Measurements from ENCODE around the gene GNG12.

The GNG12 gene

GRCh38 chr1:67825591-67825990 is 7.7 kb downstream of the GNG12 start:
- Histone ChIP-seq H3F3A (ENCODE audit: insufficient read depth) (no peaks in the 10 kb centered on the region), H3K4me3 (ENCODE audit: insufficient read depth, low read length, poor library complexity, severe bottlenecking) (no peak overlapping the region), H3K4me2 (ENCODE audit: low read depth, low read length, poor library complexity, severe bottlenecking) (no peak overlapping the region), H3K9ac (ENCODE audit: low read length) (no peak overlapping the region), H3K9me2 (replicated peaks; ENCODE audit: insufficient read depth, low read length) (no peaks in the 10 kb centered on the region), H4K20me1 (ENCODE audit: low read depth, low read length) (no peaks in the 10 kb centered on the region), H3K27ac (ENCODE audit: low read depth, low read length) (no peak overlapping the region), H3K79me2 (ENCODE audit: insufficient read depth, low read length) (no peaks in the 10 kb centered on the region), H3K27me3 (ENCODE audit: low read length) (no peaks in the 10 kb centered on the region), H3K9me3 (ENCODE audit: insufficient read depth, low read length) (no peaks in the 10 kb centered on the region), H2AFZ (ENCODE audit: low read depth, low read length, severe bottlenecking) (no peak overlapping the region), H3K36me3 (ENCODE audit: low read length) (no peaks in the 10 kb centered on the region)
- TF ChIP-seq EZH2phosphoT487 (conservative IDR thresholded peaks at IDR 0.05; ENCODE audit: low read length) (no peak), CTCF (IDR thresholded peaks at IDR 0.05; ENCODE audit: insufficient read depth, low read length, poor library complexity, severe bottlenecking) (no peak)

DNA sequence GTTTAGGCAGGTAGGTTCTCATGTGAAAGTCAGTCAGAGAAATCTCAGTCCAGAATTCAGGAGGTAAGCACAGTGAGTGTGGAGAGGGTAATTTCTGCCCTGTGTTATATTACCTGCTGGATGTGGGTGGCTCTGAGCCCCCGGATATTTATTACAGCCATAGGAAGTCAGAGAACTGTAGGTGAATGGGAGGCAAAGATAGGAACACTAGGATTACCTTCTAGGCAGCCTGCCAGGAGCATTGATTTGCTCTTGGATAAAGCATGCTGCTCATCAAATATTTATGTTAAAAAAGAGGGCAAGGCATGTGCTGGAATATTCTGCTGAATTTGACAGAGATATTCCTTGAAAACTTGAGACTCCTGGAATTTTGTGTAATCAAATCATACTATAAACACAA is 8.5 kb downstream of the GNG12 start:
- no peak for TF ChIP-seq CTCF (IDR thresholded peaks at IDR 0.05; ENCODE audit: insufficient read depth, low read length, poor library complexity, severe bottlenecking)
- TF ChIP-seq EZH2phosphoT487 (conservative IDR thresholded peaks at IDR 0.05; ENCODE audit: low read length): no peak
- H3K9ac ChIP-seq (ENCODE audit: low read length): no peak overlapping the region
- H3K79me2 ChIP-seq (ENCODE audit: insufficient read depth, low read length): no peaks in the 10 kb centered on the region
- no peak overlapping the region for H3K4me2 ChIP-seq (ENCODE audit: low read depth, low read length, poor library complexity, severe bottlenecking)
- H3K27me3 ChIP-seq (ENCODE audit: low read length): no peaks in the 10 kb centered on the region
- H3K9me2 ChIP-seq (replicated peaks; ENCODE audit: insufficient read depth, low read length): no peaks in the 10 kb centered on the region
- no peak overlapping the region for H3K27ac ChIP-seq (ENCODE audit: low read depth, low read length)
- no peak overlapping the region for H3K4me3 ChIP-seq (ENCODE audit: insufficient read depth, low read length, poor library complexity, severe bottlenecking)
- no peaks in the 10 kb centered on the region for H4K20me1 ChIP-seq (ENCODE audit: low read depth, low read length)
- no peaks in the 10 kb centered on the region for H3F3A ChIP-seq (ENCODE audit: insufficient read depth)
- no peaks in the 10 kb centered on the region for H3K9me3 ChIP-seq (ENCODE audit: insufficient read depth, low read length)
- no peaks in the 10 kb centered on the region for H3K36me3 ChIP-seq (ENCODE audit: low read length)
- H2AFZ ChIP-seq (ENCODE audit: low read depth, low read length, severe bottlenecking): no peak overlapping the region

- Histone ChIP-seq H3K36me3 (ENCODE audit: low read length) (no peaks in the 10 kb centered on the region), H3K79me2 (ENCODE audit: insufficient read depth, low read length) (no peaks in the 10 kb centered on the region)
Measured at GRCh38 chr1:67823615-67824014, 9.7 kb downstream of the GNG12 start.

More at GRCh38 chr1:67823615-67824014, 9.7 kb downstream of the GNG12 start:
- Histone ChIP-seq H3K9ac (ENCODE audit: low read length) (no peak overlapping the region), H2AFZ (ENCODE audit: low read depth, low read length, severe bottlenecking) (no peak overlapping the region), H3K27ac (ENCODE audit: low read depth, low read length) (no peak overlapping the region), H3K4me3 (ENCODE audit: insufficient read depth, low read length, poor library complexity, severe bottlenecking) (no peak overlapping the region), H3K4me2 (ENCODE audit: low read depth, low read length, poor library complexity, severe bottlenecking) (no peak overlapping the region), H3K9me3 (ENCODE audit: insufficient read depth, low read length) (no peaks in the 10 kb centered on the region), H3F3A (ENCODE audit: insufficient read depth) (no peaks in the 10 kb centered on the region), H4K20me1 (ENCODE audit: low read depth, low read length) (no peaks in the 10 kb centered on the region), H3K9me2 (replicated peaks; ENCODE audit: insufficient read depth, low read length) (no peaks in the 10 kb centered on the region), H3K27me3 (ENCODE audit: low read length) (no peaks in the 10 kb centered on the region)
- TF ChIP-seq EZH2phosphoT487 (conservative IDR thresholded peaks at IDR 0.05; ENCODE audit: low read length): no peak
- no peak for TF ChIP-seq CTCF (IDR thresholded peaks at IDR 0.05; ENCODE audit: insufficient read depth, low read length, poor library complexity, severe bottlenecking)

All from SU-DHL-6 (cell line).